HEK293 (cell line): ENCODE data around the gene NRIP3.

ENCODE experiments used
- EGR2 ChIP-seq: fragments of 450-650 bp; formaldehyde crosslinking; IDR thresholded peaks from 2 replicates; pipeline ENCODE4 v1.5.1; 2016; ENCODE audit warnings: low read depth, missing biosample characterization, missing genetic modification characterization
- GLI2 ChIP-seq: fragments of 450-650 bp; formaldehyde crosslinking; IDR thresholded peaks from 2 replicates; pipeline ENCODE4; 2017; ENCODE audit warnings: missing biosample characterization, missing genetic modification characterization, low read depth, borderline replicate concordance
- TCF7L2 ChIP-seq: IDR thresholded peaks from 2 replicates; pipeline ENCODE4 v1.6.1; 2011; ENCODE audit warnings: low read depth, mild to moderate bottlenecking, inconsistent platforms, low read length, moderate library complexity, borderline replicate concordance
- ZNF548 ChIP-seq: fragments of 450-650 bp; formaldehyde crosslinking; IDR thresholded peaks from 2 replicates; pipeline ENCODE4 v1.5.1; 2016; ENCODE audit warnings: missing biosample characterization, missing genetic modification characterization
- TF ChIP-seq, protein P1 (sequence below): fragments of 450-650 bp; formaldehyde crosslinking; IDR thresholded peaks from 2 replicates; pipeline ENCODE4 v1.5.1; 2016; ENCODE audit warnings: missing biosample characterization, missing genetic modification characterization

DNA sequence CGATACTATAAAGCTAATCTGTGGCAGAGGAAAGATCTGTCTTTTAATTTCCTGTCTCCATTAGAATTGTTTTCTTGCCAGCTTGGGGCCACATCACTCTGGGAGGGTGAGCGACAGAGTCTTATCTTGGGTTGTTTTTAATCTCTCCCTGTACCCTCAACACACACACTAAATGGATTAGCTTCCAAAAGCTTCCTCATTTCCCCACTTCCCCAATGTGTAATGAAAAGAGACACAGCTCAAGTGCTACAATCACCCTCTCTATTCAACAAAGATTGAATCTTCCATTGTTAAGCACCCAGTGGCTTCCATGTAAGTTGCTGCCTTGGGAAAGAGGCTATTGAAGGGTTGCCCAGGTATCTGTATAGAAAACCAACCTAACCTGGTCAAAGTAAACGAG lies 54.9 kb downstream of the NRIP3 start:
- TF ChIP-seq, protein P1, sequence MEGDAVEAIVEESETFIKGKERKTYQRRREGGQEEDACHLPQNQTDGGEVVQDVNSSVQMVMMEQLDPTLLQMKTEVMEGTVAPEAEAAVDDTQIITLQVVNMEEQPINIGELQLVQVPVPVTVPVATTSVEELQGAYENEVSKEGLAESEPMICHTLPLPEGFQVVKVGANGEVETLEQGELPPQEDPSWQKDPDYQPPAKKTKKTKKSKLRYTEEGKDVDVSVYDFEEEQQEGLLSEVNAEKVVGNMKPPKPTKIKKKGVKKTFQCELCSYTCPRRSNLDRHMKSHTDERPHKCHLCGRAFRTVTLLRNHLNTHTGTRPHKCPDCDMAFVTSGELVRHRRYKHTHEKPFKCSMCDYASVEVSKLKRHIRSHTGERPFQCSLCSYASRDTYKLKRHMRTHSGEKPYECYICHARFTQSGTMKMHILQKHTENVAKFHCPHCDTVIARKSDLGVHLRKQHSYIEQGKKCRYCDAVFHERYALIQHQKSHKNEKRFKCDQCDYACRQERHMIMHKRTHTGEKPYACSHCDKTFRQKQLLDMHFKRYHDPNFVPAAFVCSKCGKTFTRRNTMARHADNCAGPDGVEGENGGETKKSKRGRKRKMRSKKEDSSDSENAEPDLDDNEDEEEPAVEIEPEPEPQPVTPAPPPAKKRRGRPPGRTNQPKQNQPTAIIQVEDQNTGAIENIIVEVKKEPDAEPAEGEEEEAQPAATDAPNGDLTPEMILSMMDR (tag by site-specific recombination) = no peak
- TF ChIP-seq ZNF548 (tag by site-specific recombination) (no peak), GLI2 (tag by site-specific recombination) (no peak), EGR2 (tag by site-specific recombination) (no peak), TCF7L2 (no peak)
